ENCODE results near the gene ACSL6.

Gene ACSL6

GRCh38 chr5:132002757-132003156 is 8.7 kb downstream of the ACSL6 start (continued):
- TF ChIP-seq, protein P1, sequence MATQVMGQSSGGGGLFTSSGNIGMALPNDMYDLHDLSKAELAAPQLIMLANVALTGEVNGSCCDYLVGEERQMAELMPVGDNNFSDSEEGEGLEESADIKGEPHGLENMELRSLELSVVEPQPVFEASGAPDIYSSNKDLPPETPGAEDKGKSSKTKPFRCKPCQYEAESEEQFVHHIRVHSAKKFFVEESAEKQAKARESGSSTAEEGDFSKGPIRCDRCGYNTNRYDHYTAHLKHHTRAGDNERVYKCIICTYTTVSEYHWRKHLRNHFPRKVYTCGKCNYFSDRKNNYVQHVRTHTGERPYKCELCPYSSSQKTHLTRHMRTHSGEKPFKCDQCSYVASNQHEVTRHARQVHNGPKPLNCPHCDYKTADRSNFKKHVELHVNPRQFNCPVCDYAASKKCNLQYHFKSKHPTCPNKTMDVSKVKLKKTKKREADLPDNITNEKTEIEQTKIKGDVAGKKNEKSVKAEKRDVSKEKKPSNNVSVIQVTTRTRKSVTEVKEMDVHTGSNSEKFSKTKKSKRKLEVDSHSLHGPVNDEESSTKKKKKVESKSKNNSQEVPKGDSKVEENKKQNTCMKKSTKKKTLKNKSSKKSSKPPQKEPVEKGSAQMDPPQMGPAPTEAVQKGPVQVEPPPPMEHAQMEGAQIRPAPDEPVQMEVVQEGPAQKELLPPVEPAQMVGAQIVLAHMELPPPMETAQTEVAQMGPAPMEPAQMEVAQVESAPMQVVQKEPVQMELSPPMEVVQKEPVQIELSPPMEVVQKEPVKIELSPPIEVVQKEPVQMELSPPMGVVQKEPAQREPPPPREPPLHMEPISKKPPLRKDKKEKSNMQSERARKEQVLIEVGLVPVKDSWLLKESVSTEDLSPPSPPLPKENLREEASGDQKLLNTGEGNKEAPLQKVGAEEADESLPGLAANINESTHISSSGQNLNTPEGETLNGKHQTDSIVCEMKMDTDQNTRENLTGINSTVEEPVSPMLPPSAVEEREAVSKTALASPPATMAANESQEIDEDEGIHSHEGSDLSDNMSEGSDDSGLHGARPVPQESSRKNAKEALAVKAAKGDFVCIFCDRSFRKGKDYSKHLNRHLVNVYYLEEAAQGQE (tag by site-specific recombination; IDR thresholded peaks at IDR 0.05): no peak
- TF ChIP-seq ZNF776 (tag by site-specific recombination; IDR thresholded peaks at IDR 0.05; ENCODE audit: borderline replicate concordance) (no peak), YY2 (tag by site-specific recombination; IDR thresholded peaks at IDR 0.05) (no peak)

- no peaks in the 10 kb centered on the region for H3K4me1 ChIP-seq (ENCODE audit: control insufficient read depth, insufficient read depth, low read length)
- no peak for TF ChIP-seq ZNF157 (tag by site-specific recombination; IDR thresholded peaks at IDR 0.05)
- no peak for TF ChIP-seq ZNF791 (tag by site-specific recombination; IDR thresholded peaks at IDR 0.05)
- no peak for TF ChIP-seq ELK4 (IDR thresholded peaks at IDR 0.05; ENCODE audit: borderline replicate concordance, low read depth, low read length)
- no peak for TF ChIP-seq ZNF23 (tag by site-specific recombination; IDR thresholded peaks at IDR 0.05; ENCODE audit: borderline replicate concordance)
- no peak for TF ChIP-seq ZNF37A (tag by site-specific recombination; IDR thresholded peaks at IDR 0.05)
- TF ChIP-seq SCRT1 (tag by site-specific recombination; IDR thresholded peaks at IDR 0.05; ENCODE audit: borderline replicate concordance): peak; percentile 83
- no peak for TF ChIP-seq ZNF140 (tag by site-specific recombination; IDR thresholded peaks at IDR 0.05)
- peak; percentile 94 for TF ChIP-seq SCRT2 (tag by site-specific recombination; IDR thresholded peaks at IDR 0.05)
- TF ChIP-seq ZFP37 (tag by site-specific recombination; IDR thresholded peaks at IDR 0.05): no peak
- TF ChIP-seq ZFP69B (tag by site-specific recombination; IDR thresholded peaks at IDR 0.05): no peak
- no peak for TF ChIP-seq ZNF629 (tag by site-specific recombination; IDR thresholded peaks at IDR 0.05)
- no peak for TF ChIP-seq ZNF843 (tag by site-specific recombination; IDR thresholded peaks at IDR 0.05)
- no peak for TF ChIP-seq ZNF768 (tag by site-specific recombination; IDR thresholded peaks at IDR 0.05)
- no peak for TF ChIP-seq ZNF274 (IDR thresholded peaks at IDR 0.05; ENCODE audit: low read length)
- no peak for TF ChIP-seq ZNF274 (tag by site-specific recombination; IDR thresholded peaks at IDR 0.05; ENCODE audit: borderline replicate concordance)
- no peak for TF ChIP-seq SP7 (tag by site-specific recombination; IDR thresholded peaks at IDR 0.05)
- TF ChIP-seq, protein P2, sequence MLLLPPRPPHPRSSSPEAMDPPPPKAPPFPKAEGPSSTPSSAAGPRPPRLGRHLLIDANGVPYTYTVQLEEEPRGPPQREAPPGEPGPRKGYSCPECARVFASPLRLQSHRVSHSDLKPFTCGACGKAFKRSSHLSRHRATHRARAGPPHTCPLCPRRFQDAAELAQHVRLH (tag by site-specific recombination; IDR thresholded peaks at IDR 0.05): no peak
- no peak for TF ChIP-seq ZNF837 (tag by site-specific recombination; IDR thresholded peaks at IDR 0.05)
- no peak for TF ChIP-seq ZNF544 (tag by site-specific recombination; IDR thresholded peaks at IDR 0.05)
- H3K9me3 ChIP-seq (ENCODE audit: control insufficient read depth, insufficient read depth, low read depth, low read length): no peaks in the 10 kb centered on the region
- H3K4me3 ChIP-seq (ENCODE audit: low read depth, low read length): no peak overlapping the region
- CTCF ChIA-PET: interaction anchor here (0.6 to 1.4 kb wide), 3 partner anchors 30 to 579 kb away, joined by 3 to 5 read pairs (median 3); no protein-coding TSS in a partner anchor
- no peaks in the 10 kb centered on the region for H3K36me3 ChIP-seq (ENCODE audit: control insufficient read depth in 2 of 2, insufficient read depth in 1 of 2, low read length in 2 of 2)
- POLR2A ChIA-PET: interaction anchor here (1.1 kb wide), 1 partner anchor 205 kb away, joined by 3 read pairs; the partner anchor contains the start of gene FNIP1
- H3K27ac ChIP-seq (ENCODE audit: extremely low read depth, low read depth, low read length): no peak overlapping the region
Measured at GRCh38 chr5:132001647-132002561, 9.6 kb downstream of the ACSL6 start.

Measured in HEK293 (cell line).